ENCODE data around the gene ABHD3. TPM values are rescaled to one million over a fixed set of nuclear protein-coding genes. Genes with fewer than 3 reads are reported as not detected.
"Not testable (repeated sequence)": the region's sequence is repeated elsewhere in the genome, so short reads cannot be mapped to it uniquely, and the experiment has no call there.

ABHD3 gene
- total RNA-seq, 1 experiment from 2014 or later: 29.3 TPM

DNA sequence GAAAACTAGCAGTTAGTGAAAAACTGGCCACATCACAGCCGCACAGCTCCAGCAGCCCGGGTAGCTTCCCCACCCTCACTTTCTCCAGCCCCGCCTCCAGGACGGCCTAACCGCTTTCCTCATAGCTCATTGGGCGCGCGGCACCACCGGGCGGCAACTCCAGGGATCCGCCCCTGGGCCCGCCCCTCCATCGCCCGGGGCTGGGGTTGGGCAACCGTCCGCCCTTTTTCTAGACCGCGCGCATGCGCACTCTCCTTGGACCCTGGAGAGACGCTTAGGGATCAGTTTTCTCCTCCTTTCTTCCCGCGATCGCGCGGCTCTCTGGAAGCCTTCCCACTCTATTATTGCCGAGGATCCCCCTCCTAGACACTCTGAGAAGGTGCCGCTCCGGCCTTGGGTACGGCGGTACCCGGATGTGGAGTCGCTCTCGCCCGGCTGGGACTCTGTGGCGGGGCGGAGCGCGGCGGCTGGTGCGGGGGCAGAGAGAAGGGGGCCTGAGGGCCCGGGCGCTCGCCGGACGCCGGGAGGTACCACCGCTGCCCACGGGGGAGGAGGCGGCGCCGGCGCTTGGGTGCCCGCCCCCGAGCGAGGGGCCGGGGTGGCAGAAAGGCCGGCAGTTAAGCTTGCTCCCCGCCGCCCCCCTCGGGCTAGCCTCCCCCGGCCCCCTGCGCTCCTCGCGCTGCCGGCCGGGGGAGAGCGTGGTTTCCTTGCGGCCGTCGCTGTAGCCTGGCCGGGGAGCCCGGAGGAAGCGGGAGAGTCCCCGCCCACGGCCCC, 36.2 kb upstream of the ABHD3 start, which contains the start of gene MIB1:
TSS of gene MIB1 (plus strand) at position 255 of the 774 bp plus-strand sequence. CDS start 792 bp downstream, outside the sequence.
- CTCF ChIA-PET: interaction anchor here (0.6 to 2.8 kb wide), 6 partner anchors 14 to 140 kb away, joined by 3 to 12 read pairs (median 4); partner anchors contain the start of genes ABHD3 and ESCO1

DNA sequence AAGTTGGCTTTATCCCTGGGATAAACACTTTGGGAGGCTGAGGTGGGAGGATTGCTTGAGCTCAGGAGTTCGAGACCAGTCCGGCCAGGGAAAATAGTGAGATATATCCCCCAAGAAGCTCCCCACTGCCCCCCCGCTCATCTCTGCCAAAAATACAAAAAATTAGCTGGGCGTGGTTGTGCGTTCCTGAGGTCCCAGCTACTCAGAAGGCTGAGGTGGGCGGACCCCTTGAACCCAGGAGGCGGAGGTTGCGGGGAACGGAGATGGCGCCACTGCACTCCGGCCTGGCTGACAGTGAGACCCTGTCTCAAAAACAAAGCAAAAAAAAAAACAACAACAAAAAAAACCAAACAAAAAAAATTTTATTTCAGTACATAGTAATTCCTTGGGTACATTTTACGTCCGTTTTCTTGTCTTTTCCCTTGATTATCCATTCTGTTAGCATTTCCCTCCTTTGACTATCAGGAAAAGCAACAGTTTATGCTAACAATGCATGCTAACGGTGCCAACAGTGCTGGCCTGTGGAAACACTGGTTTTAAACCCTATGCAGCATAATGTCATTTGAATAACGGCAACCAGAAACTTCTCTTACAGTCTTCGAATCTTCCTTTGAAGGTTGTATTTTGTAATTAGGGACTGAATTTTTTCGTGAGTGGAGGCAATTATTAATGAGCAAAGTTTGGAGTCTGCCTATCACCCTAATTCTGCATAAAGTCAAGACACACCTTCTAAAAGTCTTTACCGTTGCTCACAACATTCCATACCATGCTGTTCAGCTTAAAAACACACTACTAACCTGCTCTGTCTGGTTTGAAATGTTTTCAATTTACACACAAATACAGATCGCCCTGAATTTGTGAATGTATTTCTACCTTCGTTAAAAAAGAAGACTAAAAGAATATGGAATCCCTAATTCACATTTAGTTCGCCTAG, 35.3 kb upstream of the ABHD3 start:
- Mint-ChIP-seq H3K9me3 (ENCODE audit: unreplicated experiment) (peaks cover 15% of the 10 kb centered on the region), H3K4me3 (ENCODE audit: unreplicated experiment) (peak overlapping the region; percentile 89), H3K27me3 (ENCODE audit: insufficient read depth, unreplicated experiment) (no peaks in the 10 kb centered on the region), H3K4me1 (ENCODE audit: low read depth, unreplicated experiment) (peaks cover 14% of the 10 kb centered on the region), H3K27ac (ENCODE audit: unreplicated experiment) (peak overlapping the region; percentile 95), H3K36me3 (ENCODE audit: insufficient read depth, unreplicated experiment) (peaks cover 8% of the 10 kb centered on the region)
- H3K4me3 ChIP-seq (ENCODE audit: low read depth, low read length): peak overlapping the region; percentile 17
- H3K36me3 ChIP-seq (ENCODE audit: control insufficient read depth, insufficient read depth, low read length): no peaks in the 10 kb centered on the region
- BruUV-seq (replicated peaks): no TSS peak
- ChIA-PET CTCF (interaction anchor here (0.6 to 2.8 kb wide), 6 partner anchors 13 to 139 kb away, joined by 3 to 12 read pairs (median 4); partner anchors contain the start of genes ABHD3 and ESCO1), POLR2A (interaction anchor here (0.6 to 1.5 kb wide), 10 partner anchors 12 to 384 kb away, joined by 3 to 29 read pairs (median 5); partner anchors contain the start of genes ABHD3 and ESCO1)
- intact Hi-C loops (cut with micrococcal nuclease; ENCODE audit: unreplicated experiment): loop anchor here (1.0 to 10.0 kb wide), 4 partner anchors 36 to 139 kb away; partner anchors contain the start of genes ABHD3 and ESCO1
- no peak for DNase-seq
- H3K27me3 ChIP-seq (replicated peaks; ENCODE audit: control insufficient read depth, insufficient read depth, low read length): no peaks in the 10 kb centered on the region
- H3K9me3 ChIP-seq: no peaks in the 10 kb centered on the region; the same call in 1 of the 2 replicates
- H3K4me1 ChIP-seq: peaks cover 6% of the 10 kb centered on the region; the same call in 1 of the 2 replicates
- TF ChIP-seq, protein P1, sequence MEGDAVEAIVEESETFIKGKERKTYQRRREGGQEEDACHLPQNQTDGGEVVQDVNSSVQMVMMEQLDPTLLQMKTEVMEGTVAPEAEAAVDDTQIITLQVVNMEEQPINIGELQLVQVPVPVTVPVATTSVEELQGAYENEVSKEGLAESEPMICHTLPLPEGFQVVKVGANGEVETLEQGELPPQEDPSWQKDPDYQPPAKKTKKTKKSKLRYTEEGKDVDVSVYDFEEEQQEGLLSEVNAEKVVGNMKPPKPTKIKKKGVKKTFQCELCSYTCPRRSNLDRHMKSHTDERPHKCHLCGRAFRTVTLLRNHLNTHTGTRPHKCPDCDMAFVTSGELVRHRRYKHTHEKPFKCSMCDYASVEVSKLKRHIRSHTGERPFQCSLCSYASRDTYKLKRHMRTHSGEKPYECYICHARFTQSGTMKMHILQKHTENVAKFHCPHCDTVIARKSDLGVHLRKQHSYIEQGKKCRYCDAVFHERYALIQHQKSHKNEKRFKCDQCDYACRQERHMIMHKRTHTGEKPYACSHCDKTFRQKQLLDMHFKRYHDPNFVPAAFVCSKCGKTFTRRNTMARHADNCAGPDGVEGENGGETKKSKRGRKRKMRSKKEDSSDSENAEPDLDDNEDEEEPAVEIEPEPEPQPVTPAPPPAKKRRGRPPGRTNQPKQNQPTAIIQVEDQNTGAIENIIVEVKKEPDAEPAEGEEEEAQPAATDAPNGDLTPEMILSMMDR (IDR thresholded peaks at IDR 0.05; ENCODE audit: insufficient read depth in 1 of 2, low read depth in 1 of 2, low read length in 1 of 2, severe bottlenecking in 1 of 2, unreplicated experiment in 1 of 2): no peak

More for the DNA sequence above, 36.2 kb upstream of the ABHD3 start, which contains the start of gene MIB1:
- Mint-ChIP-seq H3K27me3 (ENCODE audit: insufficient read depth, unreplicated experiment) (no peaks in the 10 kb centered on the region), H3K9me3 (ENCODE audit: unreplicated experiment) (peaks cover 15% of the 10 kb centered on the region), H3K27ac (ENCODE audit: unreplicated experiment) (peak within 1 kb of the TSS; percentile 95), H3K4me3 (ENCODE audit: unreplicated experiment) (peak within 1 kb of the TSS; percentile 89), H3K4me1 (ENCODE audit: low read depth, unreplicated experiment) (peaks cover 14% of the 10 kb centered on the region), H3K36me3 (ENCODE audit: insufficient read depth, unreplicated experiment) (peaks cover 8% of the 10 kb centered on the region)
- TF ChIP-seq, protein P1 (IDR thresholded peaks at IDR 0.05; ENCODE audit: insufficient read depth in 1 of 2, low read depth in 1 of 2, low read length in 1 of 2, severe bottlenecking in 1 of 2, unreplicated experiment in 1 of 2): no peak
- H3K4me1 ChIP-seq: peaks cover 6% of the 10 kb centered on the region; the same call in 1 of the 2 replicates
- TSS peak; percentile 79 for BruUV-seq (replicated peaks)
- no peaks in the 10 kb centered on the region for H3K27me3 ChIP-seq (replicated peaks; ENCODE audit: control insufficient read depth, insufficient read depth, low read length)
- POLR2A ChIA-PET: interaction anchor here (0.6 to 1.5 kb wide), 10 partner anchors 11 to 385 kb away, joined by 3 to 29 read pairs (median 5); partner anchors contain the start of genes ABHD3 and ESCO1
- no peaks in the 10 kb centered on the region for H3K36me3 ChIP-seq (ENCODE audit: control insufficient read depth, insufficient read depth, low read length)
- peak within 1 kb of the TSS; percentile 99 for H3K4me3 ChIP-seq (ENCODE audit: low read depth, low read length)
- H3K9me3 ChIP-seq: no peaks in the 10 kb centered on the region; the same call in 1 of the 2 replicates
- intact Hi-C loops (cut with micrococcal nuclease; ENCODE audit: unreplicated experiment): loop anchor here (1.0 to 10.0 kb wide), 4 partner anchors 36 to 140 kb away; partner anchors contain the start of genes ABHD3 and ESCO1
- peak; percentile 97 to 99 for DNase-seq

DNA sequence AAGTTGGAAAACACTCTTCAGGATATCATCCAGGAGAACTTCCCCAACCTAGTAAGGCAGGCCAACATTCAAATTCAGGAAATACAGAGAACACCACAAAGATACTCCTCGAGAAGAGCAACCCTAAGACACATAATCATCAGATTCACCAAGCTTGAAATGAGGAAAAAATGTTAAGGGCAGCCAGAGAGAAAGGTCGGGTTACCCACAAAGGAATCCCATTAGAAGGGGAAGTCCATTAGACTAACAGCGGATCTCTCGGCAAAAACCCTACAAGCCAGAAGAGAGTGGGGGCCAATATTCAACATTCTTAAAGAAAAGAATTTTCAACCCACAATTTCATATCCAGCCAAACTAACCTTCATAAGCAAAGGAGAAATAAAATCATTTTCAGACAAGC, 32.4 kb upstream of the ABHD3 start:
- H3K4me3 ChIP-seq (ENCODE audit: low read depth, low read length); POLR2A ChIA-PET; H3K4me1 ChIP-seq; H3K9me3 ChIP-seq; H3K36me3 ChIP-seq (ENCODE audit: control insufficient read depth, insufficient read depth, low read length); H3K4me1 Mint-ChIP-seq (ENCODE audit: low read depth, unreplicated experiment); intact Hi-C loops (cut with micrococcal nuclease; ENCODE audit: unreplicated experiment); H3K27ac Mint-ChIP-seq (ENCODE audit: unreplicated experiment); H3K27me3 ChIP-seq (replicated peaks; ENCODE audit: control insufficient read depth, insufficient read depth, low read length); BruUV-seq (replicated peaks); DNase-seq; CTCF ChIA-PET; H3K4me3 Mint-ChIP-seq (ENCODE audit: unreplicated experiment); H3K27me3 Mint-ChIP-seq (ENCODE audit: insufficient read depth, unreplicated experiment); H3K36me3 Mint-ChIP-seq (ENCODE audit: insufficient read depth, unreplicated experiment): not testable (repeated sequence)
- peaks cover 15% of the 10 kb centered on the region for H3K9me3 Mint-ChIP-seq (ENCODE audit: unreplicated experiment)

All from Caco-2 (cell line).